ENCODE results near the gene MRPL37.

DNA sequence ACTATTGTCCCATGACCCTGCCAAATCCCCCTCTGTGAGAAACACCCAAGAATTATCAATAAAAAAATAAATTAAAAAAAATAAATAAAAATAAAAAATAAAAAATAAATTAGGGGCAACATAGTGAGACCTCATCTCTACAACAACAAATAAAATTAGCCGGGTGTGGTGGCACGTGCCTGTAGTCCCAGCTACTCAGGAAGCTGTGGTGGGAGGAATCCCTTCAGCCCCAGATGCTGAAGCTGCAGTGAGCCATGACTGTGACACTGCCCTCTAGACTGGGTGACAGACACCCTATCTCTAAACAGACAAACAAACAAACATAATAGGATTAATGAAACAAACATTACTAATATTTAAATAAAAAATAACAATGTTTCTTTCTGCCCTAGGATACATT, 34.3 kb downstream of the MRPL37 start:
- TF ChIP-seq POLR2A (IDR thresholded peaks at IDR 0.05), result no peak
- TF ChIP-seq, protein P1, sequence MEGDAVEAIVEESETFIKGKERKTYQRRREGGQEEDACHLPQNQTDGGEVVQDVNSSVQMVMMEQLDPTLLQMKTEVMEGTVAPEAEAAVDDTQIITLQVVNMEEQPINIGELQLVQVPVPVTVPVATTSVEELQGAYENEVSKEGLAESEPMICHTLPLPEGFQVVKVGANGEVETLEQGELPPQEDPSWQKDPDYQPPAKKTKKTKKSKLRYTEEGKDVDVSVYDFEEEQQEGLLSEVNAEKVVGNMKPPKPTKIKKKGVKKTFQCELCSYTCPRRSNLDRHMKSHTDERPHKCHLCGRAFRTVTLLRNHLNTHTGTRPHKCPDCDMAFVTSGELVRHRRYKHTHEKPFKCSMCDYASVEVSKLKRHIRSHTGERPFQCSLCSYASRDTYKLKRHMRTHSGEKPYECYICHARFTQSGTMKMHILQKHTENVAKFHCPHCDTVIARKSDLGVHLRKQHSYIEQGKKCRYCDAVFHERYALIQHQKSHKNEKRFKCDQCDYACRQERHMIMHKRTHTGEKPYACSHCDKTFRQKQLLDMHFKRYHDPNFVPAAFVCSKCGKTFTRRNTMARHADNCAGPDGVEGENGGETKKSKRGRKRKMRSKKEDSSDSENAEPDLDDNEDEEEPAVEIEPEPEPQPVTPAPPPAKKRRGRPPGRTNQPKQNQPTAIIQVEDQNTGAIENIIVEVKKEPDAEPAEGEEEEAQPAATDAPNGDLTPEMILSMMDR (IDR thresholded peaks at IDR 0.05 in 4 of 5, conservative IDR thresholded peaks at IDR 0.05 in 1 of 5), result no peak

All from gastrocnemius medialis (tissue), 4 donors.